HepG2 (cell line): Measurements from ENCODE around the gene ADORA2B. TPM values are rescaled to one million over a fixed set of nuclear protein-coding genes. Genes with fewer than 3 reads are reported as not detected.

ENCODE experiments used
- ATAC-seq: fragments of 200-7000 bp; cut with Tn5 transposase; 3 replicates; pipeline ENCODE4 v1.9.1; 2020; ENCODE audit warnings: mild to moderate bottlenecking, moderate library complexity
- BruUV-seq: library from RNA; stranded (reverse); fragments of 400-500 nt; replicated peaks from 2 replicates; lab custom pipeline; 2021; lab: Mats Ljungman, UMichigan
- CTCF ChIA-PET: fragments of 300-600 bp; formaldehyde crosslinking; extraction: SDS; loops from one replicate; lab custom pipeline; 2021; ENCODE audit warnings: low total read pairs, inconsistent platforms, low intra/inter-chr PET ratio; lab: Yijun Ruan, JAX
- POLR2A ChIA-PET: fragments of 350-600 bp; sonication (Branson Sonifier 250); formaldehyde crosslinking; loops from one replicate; lab custom pipeline; 2020; ENCODE audit warnings: antibody characterized with exemption, inconsistent platforms; lab: Yijun Ruan, JAX
- DNase-seq: peaks from one replicate; pipeline ENCODE4 v3.0.0-alpha.2; 2015; ENCODE audit warnings: low spot score
- FAIRE-seq: peaks from 3 replicates; lab custom pipeline; 2011; peaks lifted over from hg19 to GRCh38; lab: Jason Lieb, UNC
- H2AFZ ChIP-seq: one replicate; pipeline ENCODE4 v1.6.1; 2011; ENCODE audit warnings: low read length, inconsistent platforms
- H3K27ac ChIP-seq: fragments of 300-600 bp; 3 replicates; pipeline ENCODE4 v1.8.0; 2011; ENCODE audit warnings: mixed run types, mild to moderate bottlenecking, mixed read lengths, low read length, inconsistent platforms; ENCODE audit not compliant: insufficient read depth; ENCODE audit errors: extremely low read length
- H3K27me3 ChIP-seq, 2 experiments: fragments of 200-600 bp in 1 of 2; 2 replicates in 1 of 2; 3 replicates in 1 of 2; pipeline versions ENCODE4 v1.6.0 to v1.8.0; 2011; ENCODE audit warnings: low read length in 2 of 2, mild to moderate bottlenecking in 2 of 2, moderate library complexity in 2 of 2, inconsistent platforms in 1 of 2; ENCODE audit not compliant: insufficient read depth in 2 of 2, control insufficient read depth in 1 of 2
- H3K36me3 ChIP-seq, 2 experiments: fragments of 200-600 bp in 1 of 2; replicated peaks in 1 of 2; 2 replicates in 1 of 2; 3 replicates in 1 of 2; pipeline versions ENCODE4 v1.5.1 to v1.8.0; 2011; ENCODE audit warnings: low read length in 2 of 2, inconsistent platforms in 1 of 2; ENCODE audit not compliant: insufficient read depth in 2 of 2, control insufficient read depth in 1 of 2
- H3K4me1 ChIP-seq: 2 replicates; pipeline ENCODE4 v1.5.1; 2012; ENCODE audit warnings: low read length, inconsistent platforms; ENCODE audit not compliant: insufficient read depth
- H3K4me2 ChIP-seq: 2 replicates; pipeline ENCODE4 v1.6.0; 2011; ENCODE audit warnings: low read depth, low read length, inconsistent platforms
- H3K4me3 ChIP-seq, 3 experiments: fragments of 200-600 bp in 1 of 3; sonication (generic), shearing (Covaris generic) in 1 of 3; replicated peaks in 1 of 3; 2 replicates each; pipeline ENCODE4 v1.5.1; 2011 to 2016; ENCODE audit warnings: low read length in 3 of 3, inconsistent platforms in 2 of 3, low read depth in 2 of 3, mild to moderate bottlenecking in 2 of 3, control low read depth in 1 of 3, mixed read lengths in 1 of 3; ENCODE audit not compliant: insufficient read depth in 1 of 3
- H3K79me2 ChIP-seq: one replicate; pipeline ENCODE4 v1.6.1; 2011; ENCODE audit warnings: low read length, inconsistent platforms; ENCODE audit not compliant: insufficient read depth
- H3K9ac ChIP-seq: 2 replicates; pipeline ENCODE4 v1.6.0; 2011; ENCODE audit warnings: mild to moderate bottlenecking, low read depth, low read length, inconsistent platforms; ENCODE audit not compliant: insufficient read depth
- H3K9me3 ChIP-seq: 2 replicates; pipeline ENCODE4 v1.5.1; 2012; ENCODE audit warnings: mild to moderate bottlenecking, low read length
- H4K20me1 ChIP-seq: 2 replicates; pipeline ENCODE4 v1.6.0; 2011; ENCODE audit warnings: inconsistent platforms, mild to moderate bottlenecking, low read length, moderate library complexity; ENCODE audit not compliant: insufficient read depth
- CREM ChIP-seq, 2 experiments: sonication (generic) in 1 of 2; formaldehyde crosslinking in 1 of 2; IDR thresholded peaks; 2 replicates each; pipeline versions ENCODE4 v1.4.0 to v1.6.1; 2016 to 2020; ENCODE audit warnings: antibody characterized with exemption in 1 of 2, mild to moderate bottlenecking in 1 of 2, missing genetic modification reagents in 1 of 2
- DNMT3B ChIP-seq: conservative IDR thresholded peaks from 2 replicates; pipeline ENCODE4 v1.6.1; 2016; ENCODE audit warnings: missing biosample characterization, control low read depth
- IKZF4 ChIP-seq: sonication (generic); formaldehyde crosslinking; IDR thresholded peaks from 2 replicates; pipeline ENCODE4 v1.5.1; 2020; ENCODE audit warnings: borderline replicate concordance, mild to moderate bottlenecking, low read depth, missing genetic modification reagents; ENCODE audit errors: not compliant biosample characterization
- NCOR1 ChIP-seq: fragments of 200-600 bp; sonication (generic); IDR thresholded peaks from 2 replicates; pipeline ENCODE4 v1.7.0; 2017; ENCODE audit warnings: antibody characterized with exemption, low read length, borderline replicate concordance
- TMF1 ChIP-seq: sonication (generic); formaldehyde crosslinking; IDR thresholded peaks from 2 replicates; pipeline ENCODE4 v1.8.1; 2022; ENCODE audit warnings: low read depth, missing genetic modification reagents
- WGBS: methylation state at CpG from one replicate; pipeline ENCODE4 v1.1.6; 2017; ENCODE audit warnings: low lambda C conversion rate; 5-methylcytosine and 5-hydroxymethylcytosine counted together
- in situ Hi-C: cut with HindIII; loops from 2 replicates; pipeline ENCODE4 v1.10.0; 2017; ENCODE audit warnings: low pct_unique_long_range_greater_than_20kb; ENCODE audit not compliant: extremely low pct_ligation_motif_present
- intact Hi-C: fragments of 100-400 bp; cut with micrococcal nuclease; formaldehyde crosslinking; loops from one replicate; pipeline ENCODE4 v1.10.0; 2022; ENCODE audit not compliant: unreplicated experiment
- polyA plus RNA-seq, 8 experiments: library from polyadenylated mRNA; depleted of rRNA in 3 of 8; stranded (reverse) in 7 of 8; unstranded in 1 of 8; fragments of >200 nt; fragmentation: Illumina TruSeq in 4 of 8; extraction: Trizol in 4 of 8; gene quantifications; 2 replicates each; pipeline versions ENCODE4 v1.2.1 to v1.2.3, GENCODE V29; 2011 to 2016; ENCODE audit warnings: low read depth in 4 of 8, missing spikeins in 1 of 8, mixed read lengths in 1 of 8; ENCODE audit not compliant: insufficient read depth in 1 of 8
- total RNA-seq, 5 experiments: library from RNA; depleted of rRNA; stranded (reverse); fragments of >200 nt; fragmentation: Illumina TruSeq; extraction: Trizol; gene quantifications; 2 replicates each; pipeline ENCODE4 v1.2.3, GENCODE V29; 2016; ENCODE audit warnings: low read depth in 1 of 5
- TF ChIP-seq, protein P1 (sequence below): sonication (generic); formaldehyde crosslinking; conservative IDR thresholded peaks from 2 replicates; pipeline ENCODE4 v1.4.0; 2020; ENCODE audit warnings: missing genetic modification reagents
- TF ChIP-seq, protein P2 (sequence below): sonication (generic); formaldehyde crosslinking; IDR thresholded peaks from 2 replicates; pipeline ENCODE4 v1.4.0; 2020; ENCODE audit warnings: missing genetic modification reagents, borderline replicate concordance

ADORA2B gene
- total and polyA plus RNA-seq, 2 of the 13 experiments (the other 11 are each of a cell fraction or from before 2014, with no cell fraction given), result 10.4 to 20.0 TPM

DNA sequence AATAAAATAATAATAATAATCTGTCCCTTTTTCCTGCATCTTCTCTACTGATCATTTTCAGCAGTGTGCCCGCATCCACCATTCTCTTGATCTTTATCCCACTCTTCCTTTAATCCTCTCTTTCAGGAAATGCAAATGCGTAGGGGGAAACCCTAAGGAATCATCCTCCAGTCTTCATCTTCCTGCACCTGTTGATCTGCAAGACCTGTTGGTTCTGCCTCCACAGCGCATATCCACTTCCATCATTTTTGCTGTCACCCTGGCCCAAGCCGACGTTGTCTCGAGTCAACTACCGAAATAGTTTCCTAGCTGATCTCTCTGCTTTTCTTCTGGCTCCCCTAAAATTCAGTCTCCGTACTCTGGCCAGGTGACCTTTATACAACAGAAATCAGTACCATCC, 24.5 kb downstream of the ADORA2B start:
- no peak for DNase-seq
- Histone ChIP-seq H3K9ac (no peak overlapping the region), H3K36me3 (peaks cover 0 to 2% of the 10 kb centered on the region in 2 experiments; a peak in 2 of 5 replicates), H3K4me1 (peaks cover 41% of the 10 kb centered on the region), H3K27me3 (no peaks in the 10 kb centered on the region), H3K4me3 (no peak overlapping the region), H4K20me1 (no peaks in the 10 kb centered on the region), H3K4me2 (no peak overlapping the region), H3K27ac (no peak overlapping the region), H2AFZ (no peak overlapping the region), H3K79me2 (peaks cover 20% of the 10 kb centered on the region), H3K9me3 (no peaks in the 10 kb centered on the region)
- in situ Hi-C loops, result no loop called here
- ATAC-seq, result no peak
- FAIRE-seq, result no peak
- WGBS, result 98% methylated on average over 8 of the region's 8 CpGs
- TF ChIP-seq, protein P1, sequence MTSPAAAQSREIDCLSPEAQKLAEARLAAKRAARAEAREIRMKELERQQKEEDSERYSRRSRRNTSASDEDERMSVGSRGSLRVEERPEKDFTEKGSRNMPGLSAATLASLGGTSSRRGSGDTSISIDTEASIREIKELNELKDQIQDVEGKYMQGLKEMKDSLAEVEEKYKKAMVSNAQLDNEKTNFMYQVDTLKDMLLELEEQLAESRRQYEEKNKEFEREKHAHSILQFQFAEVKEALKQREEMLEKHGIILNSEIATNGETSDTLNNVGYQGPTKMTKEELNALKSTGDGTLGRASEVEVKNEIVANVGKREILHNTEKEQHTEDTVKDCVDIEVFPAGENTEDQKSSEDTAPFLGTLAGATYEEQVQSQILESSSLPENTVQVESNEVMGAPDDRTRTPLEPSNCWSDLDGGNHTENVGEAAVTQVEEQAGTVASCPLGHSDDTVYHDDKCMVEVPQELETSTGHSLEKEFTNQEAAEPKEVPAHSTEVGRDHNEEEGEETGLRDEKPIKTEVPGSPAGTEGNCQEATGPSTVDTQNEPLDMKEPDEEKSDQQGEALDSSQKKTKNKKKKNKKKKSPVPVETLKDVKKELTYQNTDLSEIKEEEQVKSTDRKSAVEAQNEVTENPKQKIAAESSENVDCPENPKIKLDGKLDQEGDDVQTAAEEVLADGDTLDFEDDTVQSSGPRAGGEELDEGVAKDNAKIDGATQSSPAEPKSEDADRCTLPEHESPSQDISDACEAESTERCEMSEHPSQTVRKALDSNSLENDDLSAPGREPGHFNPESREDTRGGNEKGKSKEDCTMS (CRISPR knock-in tag), result no peak
- TF ChIP-seq CREM (IDR thresholded peaks at IDR 0.05) (no peak), CREM (CRISPR knock-in tag; IDR thresholded peaks at IDR 0.05) (no peak), DNMT3B (CRISPR knock-in tag) (no peak), TMF1 (CRISPR knock-in tag) (no peak), IKZF4 (CRISPR knock-in tag) (no peak), NCOR1 (no peak)
- TF ChIP-seq, protein P2, sequence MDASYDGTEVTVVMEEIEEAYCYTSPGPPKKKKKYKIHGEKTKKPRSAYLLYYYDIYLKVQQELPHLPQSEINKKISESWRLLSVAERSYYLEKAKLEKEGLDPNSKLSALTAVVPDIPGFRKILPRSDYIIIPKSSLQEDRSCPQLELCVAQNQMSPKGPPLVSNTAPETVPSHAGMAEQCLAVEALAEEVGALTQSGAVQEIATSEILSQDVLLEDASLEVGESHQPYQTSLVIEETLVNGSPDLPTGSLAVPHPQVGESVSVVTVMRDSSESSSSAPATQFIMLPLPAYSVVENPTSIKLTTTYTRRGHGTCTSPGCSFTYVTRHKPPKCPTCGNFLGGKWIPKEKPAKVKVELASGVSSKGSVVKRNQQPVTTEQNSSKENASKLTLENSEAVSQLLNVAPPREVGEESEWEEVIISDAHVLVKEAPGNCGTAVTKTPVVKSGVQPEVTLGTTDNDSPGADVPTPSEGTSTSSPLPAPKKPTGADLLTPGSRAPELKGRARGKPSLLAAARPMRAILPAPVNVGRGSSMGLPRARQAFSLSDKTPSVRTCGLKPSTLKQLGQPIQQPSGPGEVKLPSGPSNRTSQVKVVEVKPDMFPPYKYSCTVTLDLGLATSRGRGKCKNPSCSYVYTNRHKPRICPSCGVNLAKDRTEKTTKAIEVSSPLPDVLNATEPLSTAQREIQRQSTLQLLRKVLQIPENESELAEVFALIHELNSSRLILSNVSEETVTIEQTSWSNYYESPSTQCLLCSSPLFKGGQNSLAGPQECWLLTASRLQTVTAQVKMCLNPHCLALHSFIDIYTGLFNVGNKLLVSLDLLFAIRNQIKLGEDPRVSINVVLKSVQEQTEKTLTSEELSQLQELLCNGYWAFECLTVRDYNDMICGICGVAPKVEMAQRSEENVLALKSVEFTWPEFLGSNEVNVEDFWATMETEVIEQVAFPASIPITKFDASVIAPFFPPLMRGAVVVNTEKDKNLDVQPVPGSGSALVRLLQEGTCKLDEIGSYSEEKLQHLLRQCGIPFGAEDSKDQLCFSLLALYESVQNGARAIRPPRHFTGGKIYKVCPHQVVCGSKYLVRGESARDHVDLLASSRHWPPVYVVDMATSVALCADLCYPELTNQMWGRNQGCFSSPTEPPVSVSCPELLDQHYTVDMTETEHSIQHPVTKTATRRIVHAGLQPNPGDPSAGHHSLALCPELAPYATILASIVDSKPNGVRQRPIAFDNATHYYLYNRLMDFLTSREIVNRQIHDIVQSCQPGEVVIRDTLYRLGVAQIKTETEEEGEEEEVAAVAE (CRISPR knock-in tag), result no peak
- ChIA-PET POLR2A (no interaction called here), CTCF (no interaction called here)
- intact Hi-C loops, result no loop called here
- no TSS peak for BruUV-seq
